ENCODE measurements around the gene SYT9. TPM values are rescaled to one million over a fixed set of nuclear protein-coding genes. Genes with fewer than 3 reads are reported as not detected.

The SYT9 gene
- total RNA-seq, 2 donors from 2014 or later, result 0.05 to 0.07 TPM

- no peaks in the 10 kb centered on the region for H3K36me3 ChIP-seq
- no peaks in the 10 kb centered on the region for H3K27me3 ChIP-seq
- no peak for DNase-seq
- H3K9ac ChIP-seq (ENCODE audit: low read depth in 2 of 2, low read length in 2 of 2), result no peak overlapping the region
- no peak overlapping the region for H3K4me3 ChIP-seq
- no peak overlapping the region for H3K27ac ChIP-seq
- H3K4me1 ChIP-seq, result no peaks in the 10 kb centered on the region
- TF ChIP-seq, protein P1, sequence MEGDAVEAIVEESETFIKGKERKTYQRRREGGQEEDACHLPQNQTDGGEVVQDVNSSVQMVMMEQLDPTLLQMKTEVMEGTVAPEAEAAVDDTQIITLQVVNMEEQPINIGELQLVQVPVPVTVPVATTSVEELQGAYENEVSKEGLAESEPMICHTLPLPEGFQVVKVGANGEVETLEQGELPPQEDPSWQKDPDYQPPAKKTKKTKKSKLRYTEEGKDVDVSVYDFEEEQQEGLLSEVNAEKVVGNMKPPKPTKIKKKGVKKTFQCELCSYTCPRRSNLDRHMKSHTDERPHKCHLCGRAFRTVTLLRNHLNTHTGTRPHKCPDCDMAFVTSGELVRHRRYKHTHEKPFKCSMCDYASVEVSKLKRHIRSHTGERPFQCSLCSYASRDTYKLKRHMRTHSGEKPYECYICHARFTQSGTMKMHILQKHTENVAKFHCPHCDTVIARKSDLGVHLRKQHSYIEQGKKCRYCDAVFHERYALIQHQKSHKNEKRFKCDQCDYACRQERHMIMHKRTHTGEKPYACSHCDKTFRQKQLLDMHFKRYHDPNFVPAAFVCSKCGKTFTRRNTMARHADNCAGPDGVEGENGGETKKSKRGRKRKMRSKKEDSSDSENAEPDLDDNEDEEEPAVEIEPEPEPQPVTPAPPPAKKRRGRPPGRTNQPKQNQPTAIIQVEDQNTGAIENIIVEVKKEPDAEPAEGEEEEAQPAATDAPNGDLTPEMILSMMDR (IDR thresholded peaks at IDR 0.05), result no peak
- intact Hi-C loops (cut with DNase I), result no loop called here
- H3K9me3 ChIP-seq, result no peaks in the 10 kb centered on the region
Observed at GRCh38 chr11:7421136-7421535, 169.4 kb downstream of the SYT9 start.

- Histone ChIP-seq H3K9me3 (no peaks in the 10 kb centered on the region), H3K36me3 (no peaks in the 10 kb centered on the region), H3K27me3 (no peaks in the 10 kb centered on the region), H3K27ac (no peak overlapping the region), H3K9ac (ENCODE audit: low read depth in 2 of 2, low read length in 2 of 2) (no peak overlapping the region), H3K4me1 (no peaks in the 10 kb centered on the region), H3K4me3 (no peak overlapping the region)
- TF ChIP-seq, protein P1 (IDR thresholded peaks at IDR 0.05), result no peak
- DNase-seq, result no peak
- intact Hi-C loops (cut with DNase I), result no loop called here
Observed at GRCh38 chr11:7422544-7423331, 171.0 kb downstream of the SYT9 start.

DNA sequence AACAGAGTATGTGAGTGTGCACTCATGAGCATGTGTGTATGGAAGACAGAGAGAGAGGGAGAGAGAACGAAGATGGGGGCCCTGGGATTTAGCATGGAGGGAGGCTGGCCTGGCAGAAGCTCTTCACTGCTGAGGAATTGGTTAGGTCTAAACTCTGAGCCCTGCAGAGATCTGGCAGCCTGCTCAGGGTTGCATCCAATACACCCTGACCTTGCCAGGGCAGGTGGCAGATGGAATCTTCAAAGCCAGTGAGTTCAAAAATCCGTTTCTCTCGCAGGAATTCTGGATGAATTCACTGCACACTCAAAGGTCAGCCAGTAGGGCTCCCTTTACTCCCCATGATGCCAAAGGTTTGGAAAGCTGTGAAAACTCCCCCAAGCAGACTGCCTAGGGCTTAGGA lies 172.2 kb downstream of the SYT9 start:
- no peak for DNase-seq
- intact Hi-C loops (cut with DNase I), result no loop called here
- Histone ChIP-seq H3K4me1 (no peaks in the 10 kb centered on the region), H3K27me3 (no peaks in the 10 kb centered on the region), H3K9me3 (no peaks in the 10 kb centered on the region), H3K9ac (ENCODE audit: low read depth in 2 of 2, low read length in 2 of 2) (no peak overlapping the region), H3K4me3 (no peak overlapping the region), H3K36me3 (no peaks in the 10 kb centered on the region), H3K27ac (no peak overlapping the region)
- TF ChIP-seq, protein P1 (IDR thresholded peaks at IDR 0.05), result no peak

DNA sequence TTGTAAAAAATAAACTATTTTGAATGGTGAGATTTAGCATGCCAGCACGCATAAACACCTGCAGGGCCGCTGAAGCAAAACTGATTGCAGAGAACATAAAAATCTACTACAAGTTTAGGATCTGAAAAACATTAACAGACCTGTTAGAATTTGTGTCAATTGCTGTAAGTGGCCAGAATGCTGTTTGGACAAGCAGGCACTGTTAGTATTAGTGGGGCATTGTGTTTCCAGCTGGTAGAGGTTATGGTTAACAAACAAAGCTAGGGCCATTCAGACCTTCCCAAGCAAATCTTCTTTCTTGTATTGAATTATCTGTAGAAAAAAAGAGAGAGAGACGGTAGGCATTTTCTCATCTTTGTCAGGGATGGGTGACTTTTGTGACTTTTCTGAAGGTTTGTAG lies 176.0 kb downstream of the SYT9 start:
- TF ChIP-seq, protein P1 (IDR thresholded peaks at IDR 0.05), result no peak
- H3K4me1 ChIP-seq, result no peaks in the 10 kb centered on the region
- no peak overlapping the region for H3K27ac ChIP-seq
- intact Hi-C loops (cut with DNase I), result no loop called here
- H3K27me3 ChIP-seq, result no peaks in the 10 kb centered on the region
- H3K36me3 ChIP-seq, result no peaks in the 10 kb centered on the region
- no peak overlapping the region for H3K4me3 ChIP-seq
- DNase-seq, result no peak
- no peaks in the 10 kb centered on the region for H3K9me3 ChIP-seq
- no peak overlapping the region for H3K9ac ChIP-seq (ENCODE audit: low read depth in 2 of 2, low read length in 2 of 2)

DNA sequence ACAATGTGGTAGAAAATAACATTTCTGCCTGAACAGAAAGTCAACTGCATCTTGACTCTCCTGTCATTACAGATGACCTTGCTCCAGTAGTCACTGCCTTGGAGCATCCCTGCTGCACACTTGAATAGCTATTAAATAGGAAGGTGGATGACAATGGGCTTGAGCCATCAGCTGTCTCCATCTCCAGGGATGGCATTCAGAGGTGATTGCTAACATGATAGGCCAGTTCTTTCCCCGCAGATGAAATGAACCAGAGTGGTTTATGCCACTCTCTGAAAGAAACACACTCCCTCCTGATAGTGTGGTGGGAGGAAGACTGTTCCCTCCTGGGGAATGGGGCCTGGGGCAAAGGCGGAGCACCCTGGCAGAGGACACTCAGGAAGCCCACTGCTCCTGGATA lies 176.5 kb downstream of the SYT9 start:
- intact Hi-C loops (cut with DNase I), result no loop called here
- Histone ChIP-seq H3K4me1 (no peaks in the 10 kb centered on the region), H3K9me3 (no peaks in the 10 kb centered on the region), H3K4me3 (no peak overlapping the region), H3K27ac (no peak overlapping the region), H3K36me3 (no peaks in the 10 kb centered on the region), H3K27me3 (no peaks in the 10 kb centered on the region), H3K9ac (ENCODE audit: low read depth in 2 of 2, low read length in 2 of 2) (no peak overlapping the region)
- TF ChIP-seq, protein P1 (IDR thresholded peaks at IDR 0.05), result no peak
- no peak for DNase-seq

All from colonic mucosa (tissue), 4 donors.